GM18526 (cell line): ENCODE measurements around the gene NMNAT2.

Experiments
- POLR2A ChIP-seq: IDR thresholded peaks from 3 replicates; pipeline ENCODE4 v1.6.1; 2011; ENCODE audit not compliant: insufficient read length; ENCODE audit errors: extremely low read depth

The NMNAT2 gene

GRCh38 chr1:183237046-183237445 lies 181.1 kb downstream of the NMNAT2 start:
- no peak for TF ChIP-seq POLR2A

- no peak for TF ChIP-seq POLR2A
These were observed 181.9 kb downstream of the NMNAT2 start for GRCh38 chr1:183236158-183236725.

- no peak for TF ChIP-seq POLR2A
These were observed 182.7 kb downstream of the NMNAT2 start for GRCh38 chr1:183235503-183235902.

DNA sequence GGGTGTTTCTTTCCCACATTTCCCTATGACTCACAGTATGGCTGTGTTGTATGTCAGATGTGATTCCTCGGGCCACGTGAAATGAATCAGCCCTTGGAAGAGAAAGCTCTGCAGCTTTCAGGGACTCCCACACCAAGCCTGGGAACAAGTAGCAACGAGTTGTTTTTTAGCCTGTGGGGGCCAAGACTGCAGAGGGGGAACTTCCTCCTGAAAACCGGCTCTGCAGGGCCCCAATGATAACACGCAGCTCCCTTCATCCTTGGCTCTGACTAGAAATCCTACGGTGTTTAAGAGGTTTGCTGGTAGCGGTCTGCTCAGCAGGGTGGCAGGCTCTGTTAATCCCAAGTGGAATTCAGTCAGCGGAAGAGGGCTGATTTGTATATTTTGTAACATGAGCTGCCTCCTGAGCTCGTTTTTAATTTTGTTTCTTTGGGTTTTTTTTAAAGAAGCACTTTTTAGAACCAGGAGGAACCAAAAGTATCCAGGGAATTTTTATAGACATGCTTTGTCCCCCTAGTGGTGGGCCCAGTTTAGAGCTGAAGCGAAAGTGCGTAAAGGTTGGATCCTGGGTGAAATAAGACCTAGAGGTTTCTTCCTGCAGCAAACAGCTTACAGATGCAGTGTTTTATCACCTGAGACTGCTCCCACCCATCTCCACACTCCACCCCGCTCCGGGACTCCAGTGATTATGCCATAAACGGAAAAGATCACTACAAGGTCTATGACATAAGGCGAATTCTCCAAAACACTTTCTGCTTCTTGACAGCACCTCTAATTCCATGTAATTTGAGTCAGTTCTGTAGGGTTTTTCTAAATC lies 183.3 kb downstream of the NMNAT2 start:
- TF ChIP-seq POLR2A, result no peak

- no peak for TF ChIP-seq POLR2A
These were observed 185.1 kb downstream of the NMNAT2 start for GRCh38 chr1:183233113-183233512.

DNA sequence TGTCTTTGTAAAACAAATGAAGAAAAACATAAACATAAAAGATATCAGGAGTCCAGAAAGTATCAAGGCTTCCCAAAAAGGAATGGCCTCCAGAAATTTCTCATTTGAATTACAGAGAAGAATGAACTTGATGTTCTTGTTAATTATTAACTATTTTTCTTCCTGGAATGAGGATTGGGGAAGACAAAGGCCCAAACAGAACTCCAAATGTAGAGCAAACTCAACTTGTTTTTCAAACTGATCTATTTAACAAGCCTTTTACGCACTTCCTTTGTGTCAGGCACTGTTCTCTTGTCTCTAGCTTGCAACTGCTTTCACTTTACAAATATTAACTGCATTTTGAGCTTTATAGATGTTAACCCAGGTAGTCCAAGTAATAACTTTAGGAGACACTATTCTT lies 186.6 kb downstream of the NMNAT2 start:
- TF ChIP-seq POLR2A, result no peak

DNA sequence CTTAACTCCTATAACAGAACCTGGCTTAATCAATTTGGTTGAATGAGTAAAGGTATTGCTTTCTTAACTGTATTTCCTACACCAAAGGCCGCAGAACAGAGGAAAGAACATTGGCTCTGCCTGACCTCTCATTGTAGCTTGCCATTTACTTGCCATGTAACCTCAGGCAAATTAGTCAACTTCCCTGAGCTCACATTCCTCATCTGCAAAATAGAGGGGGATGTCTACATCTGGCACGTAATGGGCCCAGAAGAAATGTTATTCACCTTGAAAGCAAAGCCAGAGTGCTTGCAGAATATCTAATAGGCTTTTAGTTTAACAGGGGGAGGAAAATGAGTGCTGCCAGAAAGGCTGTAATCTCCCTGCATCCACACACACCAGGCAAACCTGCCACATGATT lies 187.8 kb downstream of the NMNAT2 start:
- TF ChIP-seq POLR2A, result no peak

DNA sequence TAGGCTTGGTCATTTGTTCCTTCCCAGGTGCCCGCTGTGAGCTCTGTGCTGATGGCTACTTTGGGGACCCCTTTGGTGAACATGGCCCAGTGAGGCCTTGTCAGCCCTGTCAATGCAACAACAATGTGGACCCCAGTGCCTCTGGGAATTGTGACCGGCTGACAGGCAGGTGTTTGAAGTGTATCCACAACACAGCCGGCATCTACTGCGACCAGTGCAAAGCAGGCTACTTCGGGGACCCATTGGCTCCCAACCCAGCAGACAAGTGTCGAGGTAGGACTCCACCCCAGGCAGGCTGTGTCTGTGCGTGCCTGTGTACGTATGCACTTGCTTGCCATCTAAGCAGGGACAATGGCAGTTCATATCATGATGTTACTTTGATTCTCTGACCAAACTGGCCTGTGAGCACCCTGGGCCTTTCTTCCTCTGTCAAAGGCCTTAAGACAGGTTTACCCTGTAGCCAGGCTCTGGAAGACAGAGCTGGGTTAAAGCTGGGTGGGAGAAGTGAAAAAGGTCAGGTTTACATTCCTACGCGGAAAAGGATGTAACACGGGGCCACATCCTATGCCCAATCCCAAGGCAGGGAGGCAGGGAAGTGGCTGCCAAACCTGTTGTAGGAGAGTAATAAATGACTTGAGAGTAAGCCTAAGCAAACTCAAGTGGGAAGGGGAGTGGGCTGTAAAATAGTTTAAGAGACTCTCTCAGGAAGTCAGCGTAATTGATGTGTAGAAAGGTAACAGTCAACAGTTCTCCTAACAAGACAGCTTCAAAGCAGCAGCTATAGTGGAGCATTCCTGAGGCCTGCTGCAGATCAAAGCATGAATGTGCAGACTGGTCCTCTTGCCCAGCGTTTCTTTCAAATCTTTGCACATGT lies 189.6 kb downstream of the NMNAT2 start:
- TF ChIP-seq POLR2A, result no peak

DNA sequence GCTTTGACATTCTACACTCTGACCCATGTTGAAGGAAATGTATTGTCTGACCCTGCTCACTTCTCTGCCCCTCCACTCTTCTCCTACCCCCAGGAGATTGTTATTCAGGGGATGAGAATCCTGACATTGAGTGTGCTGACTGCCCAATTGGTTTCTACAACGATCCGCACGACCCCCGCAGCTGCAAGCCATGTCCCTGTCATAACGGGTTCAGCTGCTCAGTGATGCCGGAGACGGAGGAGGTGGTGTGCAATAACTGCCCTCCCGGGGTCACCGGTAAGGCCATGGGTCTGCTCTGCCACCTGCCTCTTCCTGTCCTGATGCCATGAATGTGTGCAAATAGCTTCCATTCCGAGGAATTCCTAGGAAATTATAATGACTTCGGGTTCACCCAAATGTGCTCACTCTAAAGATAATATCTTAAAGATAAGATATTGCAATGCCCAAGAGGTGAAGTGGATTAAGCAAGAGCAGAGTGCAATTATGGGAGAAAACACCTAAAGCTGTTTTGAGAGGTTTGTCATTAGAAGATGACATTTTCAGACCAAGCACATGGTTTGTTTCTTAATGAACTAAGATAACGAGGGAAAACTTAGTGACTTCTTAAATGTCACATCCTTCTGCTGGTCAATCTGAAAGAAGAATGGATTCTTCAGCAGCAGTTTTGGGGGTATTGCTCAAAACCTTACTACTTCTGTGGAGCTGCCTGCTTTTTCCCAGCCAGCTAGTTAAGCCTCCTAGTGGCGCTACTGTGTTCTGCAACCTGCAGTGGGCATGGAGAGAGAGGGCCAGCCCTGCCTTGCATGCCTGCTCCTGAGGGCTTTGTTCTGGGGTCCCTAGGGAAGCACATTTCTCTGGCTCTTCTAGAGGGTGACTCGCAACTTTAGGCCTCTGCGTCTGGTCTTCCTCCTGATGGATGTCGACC lies 190.5 kb downstream of the NMNAT2 start:
- TF ChIP-seq POLR2A, result no peak

GRCh38 chr1:183226963-183227362 lies 191.2 kb downstream of the NMNAT2 start:
- no peak for TF ChIP-seq POLR2A

- TF ChIP-seq POLR2A, result no peak
These were observed 191.8 kb downstream of the NMNAT2 start for GRCh38 chr1:183226361-183226760.

GRCh38 chr1:183223467-183223866 lies 194.7 kb downstream of the NMNAT2 start:
- TF ChIP-seq POLR2A, result no peak

GRCh38 chr1:183222909-183223308 lies 195.3 kb downstream of the NMNAT2 start:
- no peak for TF ChIP-seq POLR2A

DNA sequence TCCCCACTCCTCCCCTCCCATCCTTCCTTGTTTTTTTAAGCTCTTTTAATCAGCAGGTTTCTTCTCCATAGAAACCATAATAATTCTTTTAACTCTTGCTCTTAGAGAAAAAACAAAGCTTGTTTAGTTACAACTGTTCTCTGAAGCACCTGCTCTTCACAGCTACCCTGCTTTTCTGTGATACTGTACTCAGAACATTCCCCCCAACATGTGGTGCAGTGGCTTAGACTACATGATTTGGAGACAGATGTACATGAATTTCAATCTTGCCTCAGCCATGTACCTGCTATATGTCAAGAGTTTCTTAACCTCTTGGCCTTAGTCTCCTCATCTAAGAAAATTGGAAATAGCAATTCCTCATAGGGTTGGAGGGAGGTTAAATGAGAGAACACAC lies 198.6 kb downstream of the NMNAT2 start:
- TF ChIP-seq POLR2A, result no peak
